GM18508 (cell line): ENCODE results near the gene GANC.

ENCODE experiments used
- ATAC-seq: cut with Tn5 transposase; IDR thresholded peaks from one replicate; pipeline ENCODE4 v1.9.1; 2021; ENCODE audit warnings: moderate number of reproducible peaks; ENCODE audit not compliant: insufficient read depth, unreplicated experiment

The GANC gene

DNA sequence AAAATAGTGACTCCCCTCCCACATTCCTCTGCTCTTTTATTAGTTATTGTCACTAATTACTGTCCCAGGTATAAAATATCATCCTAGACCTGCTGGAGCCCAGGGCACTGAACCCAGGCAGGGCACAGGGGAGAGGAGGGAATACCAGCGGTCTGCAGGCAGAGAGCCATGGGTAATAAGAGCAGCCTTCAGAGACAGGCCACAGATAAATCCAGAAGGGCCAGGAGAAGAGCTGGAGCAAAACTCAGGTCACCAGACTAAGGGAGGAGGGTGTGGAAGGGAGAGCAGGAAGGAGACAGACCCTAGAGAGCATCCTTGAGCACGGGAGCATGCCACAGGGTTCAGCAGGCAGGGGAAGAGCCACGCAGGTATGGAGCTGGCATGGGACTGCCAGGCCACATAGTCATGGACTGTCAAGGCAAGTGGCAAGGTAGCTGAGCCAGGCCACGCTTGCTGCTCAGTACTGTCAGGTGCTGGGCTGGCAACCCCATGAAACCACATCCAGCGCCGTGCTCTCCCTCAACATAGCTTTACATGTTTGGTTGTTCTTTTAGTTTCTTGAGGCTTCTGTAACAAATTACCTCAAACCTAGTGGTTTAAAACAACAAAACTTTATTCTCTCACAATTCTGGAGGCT, 70.7 kb downstream of the GANC start:
- ATAC-seq, result no peak

DNA sequence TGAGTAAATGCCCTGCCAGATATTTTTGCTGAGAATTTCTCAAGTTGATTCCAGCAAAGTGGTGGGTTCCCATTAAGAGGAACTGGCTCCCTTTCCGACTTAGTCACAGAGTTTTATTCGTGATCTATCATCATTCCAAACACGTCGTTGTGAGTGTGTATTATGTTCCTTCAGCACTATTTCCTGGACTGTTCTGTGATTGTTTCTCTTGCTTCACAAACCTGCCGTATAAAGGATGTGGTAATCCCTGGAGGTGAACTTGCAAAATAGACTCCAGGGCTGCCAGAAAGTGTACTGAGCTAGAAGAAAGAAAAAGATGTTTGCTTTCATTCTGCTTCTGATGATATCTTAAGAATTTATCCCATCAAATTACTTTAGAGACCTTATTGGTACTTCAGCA, 71.8 kb downstream of the GANC start:
- no peak for ATAC-seq

DNA sequence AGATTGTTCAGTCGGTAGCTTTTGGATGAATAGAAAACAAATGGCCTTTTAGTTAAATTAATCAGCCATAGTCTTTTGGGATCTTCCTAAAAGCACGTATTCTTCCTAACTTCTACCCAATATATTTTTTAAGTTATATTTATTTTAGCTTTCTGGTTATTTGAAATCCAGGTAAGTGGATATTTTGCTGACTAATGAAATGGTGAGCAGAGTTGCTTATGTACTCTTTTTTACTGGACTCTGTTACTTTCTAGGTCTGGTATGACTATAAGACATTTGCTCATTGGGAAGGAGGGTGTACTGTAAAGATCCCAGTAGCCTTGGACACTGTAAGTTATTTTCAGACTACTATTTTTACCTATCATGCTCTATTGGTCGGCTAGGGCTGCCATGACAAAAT, 72.5 kb downstream of the GANC start:
- no peak for ATAC-seq

DNA sequence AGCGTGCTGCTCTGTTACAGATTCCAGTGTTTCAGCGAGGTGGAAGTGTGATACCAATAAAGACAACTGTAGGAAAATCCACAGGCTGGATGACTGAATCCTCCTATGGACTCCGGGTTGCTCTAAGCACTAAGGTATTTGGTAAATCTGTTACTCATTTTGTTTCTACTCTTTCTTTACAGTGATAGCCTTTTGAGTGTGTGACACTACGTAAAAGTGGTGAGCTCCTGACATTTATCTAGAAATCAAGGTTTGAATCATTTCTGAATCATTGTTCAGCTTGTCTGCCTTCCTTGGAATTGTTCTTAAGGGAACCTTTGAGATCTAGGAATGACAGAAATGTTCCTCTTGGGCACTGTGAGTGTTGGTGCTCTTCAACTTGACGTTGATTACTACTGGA, 75.1 kb downstream of the GANC start:
- no peak for ATAC-seq

DNA sequence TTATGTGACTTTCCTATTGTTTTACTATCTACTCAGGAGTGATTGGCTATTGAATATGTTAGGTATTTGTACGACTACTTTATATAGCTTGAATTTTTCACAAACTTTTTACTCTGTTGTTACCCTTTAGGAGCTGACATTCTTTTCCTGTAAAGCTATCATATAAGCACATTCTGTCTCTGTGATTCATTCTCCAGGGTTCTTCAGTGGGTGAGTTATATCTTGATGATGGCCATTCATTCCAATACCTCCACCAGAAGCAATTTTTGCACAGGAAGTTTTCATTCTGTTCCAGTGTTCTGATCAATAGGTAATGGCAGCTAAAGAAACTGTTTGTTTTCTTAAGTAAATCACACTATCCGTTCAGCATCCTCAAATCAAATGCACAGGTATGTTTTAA, 76.2 kb downstream of the GANC start:
- no peak for ATAC-seq

DNA sequence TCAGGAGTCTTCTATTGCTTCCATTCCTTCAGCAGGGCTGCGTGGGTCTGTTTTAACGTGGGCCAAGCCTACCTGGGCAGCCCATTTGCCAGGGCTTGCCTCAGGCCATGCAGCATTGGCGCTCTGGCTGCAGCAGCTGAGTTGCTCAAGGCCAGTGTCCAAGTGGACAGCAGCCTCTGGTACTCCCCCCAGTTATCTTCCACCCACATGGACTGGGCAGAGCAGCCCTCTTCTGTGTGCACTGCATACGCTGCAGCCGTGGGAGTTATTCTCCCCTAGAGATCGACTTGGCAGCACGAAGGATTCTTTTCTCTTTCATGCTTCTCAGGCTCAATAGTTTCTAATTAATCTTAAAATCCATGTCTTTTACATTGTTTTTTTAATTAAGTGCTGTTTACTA, 79.4 kb downstream of the GANC start:
- no peak for ATAC-seq

DNA sequence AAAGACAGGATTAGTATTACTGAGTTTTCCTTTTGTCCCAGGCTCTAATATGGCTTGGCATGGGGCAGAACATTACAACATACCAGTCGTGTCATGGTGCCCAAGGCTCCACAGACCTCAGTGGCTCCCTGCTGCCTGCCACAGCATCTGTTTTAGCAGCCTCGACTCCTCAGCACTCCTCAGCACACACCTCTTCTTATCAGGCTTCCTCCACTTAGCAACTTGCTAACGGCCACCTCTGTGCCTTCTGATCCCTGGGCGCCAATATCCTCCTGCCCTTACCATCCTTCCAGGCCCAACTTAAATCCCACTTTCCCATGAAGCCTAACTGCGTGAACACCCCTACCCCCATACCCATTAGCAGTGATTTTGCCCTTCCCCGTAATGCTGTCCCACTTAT, 80.1 kb downstream of the GANC start:
- no peak for ATAC-seq

DNA sequence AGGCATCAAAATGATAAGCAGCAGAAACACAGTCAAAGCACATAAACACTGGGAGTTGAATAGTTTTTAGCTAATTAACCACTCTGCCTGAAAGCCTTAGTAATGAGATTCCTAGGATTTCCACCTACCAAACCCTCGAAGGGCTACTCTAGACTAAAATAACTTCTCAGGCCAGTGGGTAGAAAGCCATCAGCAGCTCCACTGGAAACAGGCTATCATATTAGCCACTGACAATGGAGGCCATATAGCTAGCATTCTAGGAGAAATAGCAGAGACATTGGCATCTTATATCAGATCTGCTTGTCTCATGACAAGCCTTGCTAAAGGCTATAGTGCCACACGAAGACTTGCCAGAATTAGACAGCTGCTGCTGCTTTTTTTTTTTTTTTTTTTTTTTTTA, 81.8 kb downstream of the GANC start:
- no peak for ATAC-seq

DNA sequence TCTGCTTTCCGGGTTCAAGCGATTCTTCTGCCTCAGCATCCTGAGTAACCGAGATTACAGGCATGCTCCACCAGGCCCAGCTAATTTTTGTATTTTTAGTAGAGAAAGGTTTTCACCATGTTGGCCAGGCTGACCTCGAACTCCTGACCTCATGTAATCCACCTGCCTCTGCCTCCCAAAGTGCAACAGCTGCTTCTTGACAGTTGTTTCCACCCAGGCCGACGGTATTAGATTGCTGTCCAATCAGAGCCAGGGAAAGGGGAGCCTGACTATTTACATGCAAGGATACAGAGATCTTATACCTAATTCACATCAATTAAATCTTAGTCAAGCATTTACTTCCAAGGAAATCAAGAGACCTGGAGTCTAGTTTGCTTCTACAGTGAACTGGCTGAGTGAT, 82.3 kb downstream of the GANC start:
- ATAC-seq, result no peak

DNA sequence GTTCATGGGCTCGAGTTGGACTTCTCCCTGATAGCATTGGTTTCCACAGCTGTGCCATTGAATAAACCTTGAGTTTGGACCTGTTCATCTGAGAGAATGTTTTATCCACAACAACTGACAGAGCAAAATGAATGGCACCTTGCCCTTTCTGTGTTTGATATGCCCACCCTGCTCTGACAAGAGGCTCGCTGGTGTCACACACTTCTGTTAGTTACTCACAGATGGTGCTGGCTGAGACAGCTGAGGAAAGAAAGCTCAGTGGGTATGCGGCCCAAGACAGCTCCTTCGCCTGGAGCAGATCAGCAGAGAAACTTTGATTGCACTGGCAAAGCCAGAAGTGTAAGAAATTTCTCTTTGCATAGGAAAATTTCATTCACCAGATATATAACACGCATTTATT, 83.8 kb downstream of the GANC start:
- ATAC-seq, result no peak

DNA sequence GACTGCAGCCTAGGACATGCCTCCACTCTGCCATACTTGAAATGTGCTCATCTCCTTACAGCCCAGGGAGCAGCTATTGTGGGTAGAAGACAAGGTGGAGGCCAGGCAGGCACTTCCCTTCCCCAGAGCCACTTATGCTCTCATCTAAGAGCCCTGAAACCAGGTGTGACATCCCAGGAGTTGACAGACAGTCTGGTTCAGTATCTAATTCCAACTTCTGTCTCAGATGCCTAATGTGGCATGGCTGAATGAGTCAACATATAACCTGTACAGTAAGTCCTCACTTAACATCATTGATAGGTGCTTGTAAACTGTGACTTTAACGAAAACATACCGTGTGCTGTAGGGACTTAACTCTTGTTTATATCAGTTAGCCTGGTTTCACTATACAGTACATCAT, 85.1 kb downstream of the GANC start:
- ATAC-seq, result no peak

DNA sequence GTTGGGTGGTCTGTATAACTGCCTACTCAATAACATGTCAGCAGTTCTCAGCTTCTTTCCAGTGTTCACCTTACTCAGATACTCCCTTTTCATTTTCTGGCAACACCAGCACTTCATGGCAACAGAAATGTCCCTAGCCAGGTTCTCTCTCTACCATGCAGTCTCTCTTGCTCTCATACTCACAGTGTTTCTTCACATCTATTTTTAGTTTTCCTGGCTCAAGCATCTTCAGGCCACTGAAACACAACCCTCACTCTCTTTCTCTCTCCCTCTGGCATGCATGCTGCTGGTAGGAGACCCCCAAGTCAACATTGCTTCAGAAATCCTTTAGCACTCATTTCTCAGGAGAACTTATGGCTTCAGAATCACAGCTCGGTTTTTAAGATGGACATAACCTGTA, 86.2 kb downstream of the GANC start, which contains the start of gene CAPN3:
Gene CAPN3, plus strand, starts transcription at position 253 of the 400 bp plus-strand sequence. CDS start 305 bp downstream, outside the sequence.
- ATAC-seq, result no peak

DNA sequence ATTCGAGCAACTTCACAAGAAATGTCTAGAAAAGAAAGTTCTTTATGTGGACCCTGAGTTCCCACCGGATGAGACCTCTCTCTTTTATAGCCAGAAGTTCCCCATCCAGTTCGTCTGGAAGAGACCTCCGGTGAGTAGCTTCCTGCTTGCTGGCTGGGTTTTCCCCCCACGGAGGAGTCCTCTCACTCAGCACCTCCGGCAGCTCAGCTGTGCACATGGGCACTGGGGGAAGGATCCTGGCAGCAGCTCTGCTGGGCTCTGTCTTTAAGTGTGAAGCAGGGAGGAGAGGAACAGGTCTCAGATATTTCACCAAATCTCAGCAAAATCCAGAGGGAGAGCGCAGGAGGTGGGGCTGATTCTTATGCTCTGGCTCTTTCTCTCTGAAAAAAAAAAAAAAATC, 87.0 kb downstream of the GANC start:
- ATAC-seq, result no peak

DNA sequence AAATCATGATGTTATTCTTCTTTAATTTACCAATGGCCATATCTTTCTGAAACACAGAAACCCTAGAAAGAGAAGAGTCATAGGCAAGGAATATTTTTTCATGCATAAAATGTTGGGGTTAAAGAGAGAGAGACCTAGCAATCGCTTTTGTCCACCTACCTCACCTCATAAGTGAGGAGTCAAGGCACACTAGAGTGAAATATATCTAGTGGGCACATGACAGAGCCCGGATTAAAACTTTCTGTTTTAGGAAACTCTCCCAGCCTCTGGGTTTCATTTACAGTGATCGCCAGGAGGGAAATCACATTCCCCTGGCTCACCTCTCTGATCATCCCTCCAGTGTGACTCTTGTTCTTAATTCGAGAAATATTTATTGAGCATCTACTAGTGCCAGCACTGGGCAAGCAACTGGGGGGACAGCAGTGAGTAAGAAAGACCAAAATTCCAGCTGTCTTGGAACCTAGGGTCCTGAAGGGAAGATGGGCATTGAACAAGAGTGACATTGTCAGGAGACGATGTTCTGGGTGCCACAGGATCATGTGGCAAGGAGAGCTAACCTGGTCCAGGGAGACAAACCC, 87.6 kb downstream of the GANC start:
- no peak for ATAC-seq

DNA sequence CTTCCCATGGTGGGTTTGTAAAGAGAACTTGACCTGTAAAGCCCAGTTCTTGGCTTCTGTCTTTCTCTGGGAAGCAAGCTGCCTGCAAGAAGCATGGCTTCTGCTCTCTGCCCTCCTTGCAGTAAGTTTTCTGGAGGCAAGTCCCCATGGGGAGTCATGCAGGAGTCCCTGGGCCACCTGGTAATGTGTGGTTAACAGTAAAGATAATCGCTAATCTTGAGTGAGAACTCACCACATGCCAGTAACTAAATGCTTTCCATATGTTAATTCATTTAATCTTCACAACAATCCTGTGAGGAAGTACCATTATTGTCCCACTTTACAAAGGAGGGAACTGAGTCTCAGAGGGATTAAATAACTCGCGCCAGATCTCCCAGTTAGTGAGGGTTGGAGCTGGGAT, 90.5 kb downstream of the GANC start:
- ATAC-seq, result no peak

DNA sequence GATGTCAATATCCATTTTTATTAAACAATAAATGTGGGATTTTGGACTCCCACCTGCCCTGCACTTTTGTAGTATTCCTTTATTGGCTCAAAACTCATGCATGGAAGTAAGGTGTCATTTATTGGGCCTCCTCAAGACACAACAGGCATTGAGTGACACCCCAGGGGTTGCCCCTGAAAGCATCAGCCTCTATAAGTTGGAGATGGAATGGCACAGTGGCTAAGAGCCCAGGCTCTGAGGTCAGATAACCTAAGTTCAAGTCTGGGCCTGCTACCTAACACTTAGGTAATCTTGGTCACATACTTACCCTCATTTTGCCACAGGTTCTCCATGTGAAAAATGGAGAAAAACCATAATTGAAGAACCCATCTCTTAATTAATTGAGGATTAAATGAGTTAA, 90.9 kb downstream of the GANC start:
- ATAC-seq, result no peak

DNA sequence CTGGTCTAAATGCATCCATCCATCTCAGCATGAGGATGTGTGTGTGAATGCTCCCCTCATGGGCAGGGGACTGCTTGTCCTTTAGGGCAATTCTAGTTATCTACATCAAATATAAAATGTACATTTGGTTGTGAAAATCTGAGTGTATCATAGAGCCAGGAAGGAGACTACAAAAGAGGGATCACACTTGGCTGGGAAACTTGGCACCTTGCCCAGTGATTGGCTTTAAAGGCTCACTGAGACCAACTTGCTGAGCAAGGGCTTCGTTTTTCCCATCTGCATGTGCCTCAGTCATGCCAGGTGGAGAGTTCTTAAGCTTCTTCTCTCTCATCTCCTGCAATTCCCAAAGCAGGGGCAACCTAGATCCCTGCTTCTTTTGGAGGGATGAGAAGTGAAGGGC, 91.5 kb downstream of the GANC start:
- no peak for ATAC-seq

DNA sequence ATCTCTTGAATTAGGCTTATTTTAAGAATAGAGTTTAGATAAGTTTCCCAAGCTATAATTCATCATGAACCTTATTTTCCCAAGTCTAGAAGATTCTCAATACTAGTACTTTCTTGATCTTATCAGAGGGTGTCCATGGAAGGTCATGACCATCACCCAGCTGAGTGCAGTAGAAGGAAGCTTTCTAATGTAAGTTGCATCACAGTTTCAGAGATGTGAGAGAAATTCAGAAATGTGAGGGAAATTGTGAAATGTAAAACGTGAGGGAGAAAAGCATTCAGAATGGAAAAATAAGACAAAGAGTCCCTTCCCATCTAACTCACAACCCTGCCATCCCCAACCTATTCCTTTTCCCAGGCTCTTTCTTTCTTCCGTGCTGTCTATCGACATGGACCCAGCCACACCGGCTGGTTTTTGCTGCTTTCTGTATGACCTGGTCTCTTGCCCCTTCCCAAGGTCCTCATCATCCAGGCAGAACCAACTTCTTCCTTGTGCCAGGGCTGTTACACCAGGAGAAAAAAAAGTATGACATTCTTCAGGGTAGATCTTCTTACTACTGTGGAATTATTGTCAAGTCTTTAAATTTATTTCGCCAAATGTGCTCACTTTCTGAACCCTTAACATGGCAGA, 93.0 kb downstream of the GANC start:
- ATAC-seq, result no peak

DNA sequence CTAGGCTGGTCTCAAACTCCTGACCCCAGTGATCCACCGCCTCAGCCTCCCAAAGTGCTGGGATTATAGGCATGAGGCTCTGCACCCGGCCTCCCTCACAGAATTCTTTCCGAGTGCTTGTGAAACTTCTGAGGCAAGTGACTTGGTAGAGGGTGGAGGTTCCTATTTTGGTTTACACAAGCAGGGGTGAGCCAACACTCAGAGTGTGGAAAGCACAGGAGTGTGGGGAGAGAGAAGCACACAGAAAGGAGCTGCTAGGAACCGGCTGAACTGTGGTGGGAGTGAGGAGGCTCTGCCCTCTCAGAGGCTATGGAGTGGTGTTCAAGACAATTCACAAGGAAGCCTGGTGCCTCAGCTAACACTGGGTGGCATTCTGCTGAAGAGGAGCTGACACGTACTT, 94.0 kb downstream of the GANC start:
- ATAC-seq, result no peak

DNA sequence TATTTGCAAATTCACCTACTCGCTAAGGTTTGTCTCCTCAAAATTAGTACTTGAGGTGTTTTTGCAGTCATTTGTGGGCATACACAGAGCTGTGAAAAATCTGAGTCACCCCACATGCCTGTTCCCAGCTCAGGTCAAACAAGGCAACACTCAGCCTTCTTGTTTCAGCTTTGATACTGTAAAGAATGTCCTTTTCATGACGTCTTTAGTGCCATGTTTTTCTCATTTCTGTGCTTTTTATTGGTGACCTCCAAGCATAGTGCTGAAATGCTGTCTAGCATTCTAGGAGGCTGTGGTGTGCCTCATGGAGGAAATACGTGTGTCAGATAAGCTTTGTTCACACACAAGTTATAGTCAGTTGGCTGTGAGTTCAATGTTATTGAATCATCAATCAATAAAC, 95.1 kb downstream of the GANC start:
- no peak for ATAC-seq

DNA sequence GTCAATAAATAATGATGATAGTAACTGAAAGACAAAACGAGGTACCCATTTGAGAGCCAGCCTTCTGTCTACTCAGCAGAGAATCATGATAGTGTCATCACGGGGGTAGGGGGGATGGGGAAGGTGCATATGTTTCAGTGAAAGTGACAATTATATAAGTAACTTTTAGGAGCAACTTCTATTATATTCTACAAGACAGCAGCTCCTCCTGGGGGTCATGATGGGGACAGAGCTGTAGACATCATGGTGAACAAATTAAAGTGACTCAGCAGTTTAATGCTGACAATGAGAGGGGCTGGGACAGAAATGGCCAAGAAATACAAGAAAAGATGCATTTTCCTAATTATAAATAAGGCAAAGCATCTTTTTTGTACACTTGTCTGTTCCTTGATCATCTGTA, 98.1 kb downstream of the GANC start:
- ATAC-seq, result no peak

DNA sequence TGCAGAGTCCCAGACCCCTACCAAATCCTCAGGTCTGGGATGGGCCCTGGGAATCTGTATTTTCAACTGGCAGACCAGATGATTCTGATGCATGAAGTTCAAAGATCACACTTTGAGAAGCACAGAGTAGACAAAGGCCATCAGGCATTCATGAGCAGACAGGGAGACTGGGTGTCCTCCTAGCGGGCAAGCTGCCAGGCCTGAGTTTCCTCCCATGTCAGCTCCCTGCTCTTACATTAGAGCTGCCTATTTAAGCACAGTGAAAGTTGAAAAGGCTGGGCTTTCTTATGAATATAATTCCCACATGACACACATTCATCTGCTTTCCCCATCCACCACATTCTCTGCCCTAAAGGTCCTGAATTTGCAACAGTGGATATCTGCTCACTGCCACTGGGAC, 100.3 kb downstream of the GANC start:
- no peak for ATAC-seq
